GM21367 (cell line): ENCODE results near the gene ABHD5.

Experiments used
- ATAC-seq: cut with Tn5 transposase; IDR thresholded peaks from one replicate; pipeline ENCODE4 v1.9.1; 2021; ENCODE audit not compliant: unreplicated experiment

ABHD5 gene

DNA sequence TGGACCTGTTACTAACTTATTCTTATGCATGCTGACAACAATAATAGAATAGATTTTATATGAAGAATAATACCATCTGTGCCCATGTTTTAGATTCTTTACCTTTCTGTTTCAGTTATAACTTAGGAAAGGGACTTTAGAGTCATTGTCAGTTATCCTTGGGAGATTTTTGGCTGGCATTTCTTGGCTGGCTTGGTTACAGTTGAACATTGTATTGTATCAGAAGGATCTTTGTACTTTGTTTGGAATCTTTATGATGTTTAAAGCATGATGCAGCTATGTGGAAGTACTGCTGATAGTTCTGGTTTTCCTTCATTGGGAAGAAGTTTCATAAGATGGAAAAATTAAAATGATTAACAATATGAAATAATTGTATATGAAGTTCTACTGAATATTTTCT, 19.9 kb downstream of the ABHD5 start:
- no peak for ATAC-seq

DNA sequence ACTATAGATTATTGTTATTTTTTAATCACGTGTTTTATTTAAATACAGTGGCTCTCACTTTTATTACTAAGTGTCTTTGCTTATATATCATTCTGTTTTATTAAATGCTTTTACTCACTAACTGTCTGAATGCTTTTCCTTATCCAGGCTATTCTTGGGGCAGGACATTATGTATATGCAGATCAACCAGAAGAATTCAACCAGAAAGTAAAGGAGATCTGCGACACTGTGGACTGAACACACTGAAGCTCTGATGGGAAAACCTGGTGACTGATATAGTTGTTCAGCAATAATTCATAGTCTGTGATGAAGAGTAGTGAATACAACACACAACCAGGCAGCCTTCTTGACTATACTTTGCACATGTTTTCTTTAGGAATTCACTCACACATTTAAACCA, 27.6 kb downstream of the ABHD5 start:
- no peak for ATAC-seq

DNA sequence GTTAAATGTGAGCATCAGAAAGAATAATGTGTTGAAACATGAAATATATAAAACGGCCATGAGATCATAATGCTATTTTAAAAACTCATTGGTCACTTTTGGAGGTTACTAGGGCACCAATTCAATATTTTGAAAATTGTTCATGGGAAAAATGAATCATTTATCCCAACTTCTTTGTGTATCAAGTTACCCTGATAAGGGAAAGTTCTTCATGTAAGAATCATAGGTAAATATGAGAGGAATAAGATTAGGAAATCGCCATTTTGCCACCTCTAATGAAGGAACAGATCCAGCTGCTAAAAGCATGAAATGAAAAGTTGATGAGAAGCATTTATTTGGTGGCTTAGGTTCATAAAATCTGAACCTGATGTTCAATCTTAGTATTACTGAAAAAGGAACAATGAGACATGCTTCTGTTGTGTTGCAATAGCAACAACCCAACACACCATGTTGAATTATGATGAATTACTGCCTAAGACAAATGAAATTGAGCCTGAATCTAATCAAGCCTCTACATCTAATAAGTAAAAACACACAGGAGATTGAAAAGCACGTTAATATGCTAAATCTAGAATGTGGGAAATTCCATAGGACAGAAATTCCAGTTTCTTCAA, 32.5 kb downstream of the ABHD5 start:
- ATAC-seq, result no peak

DNA sequence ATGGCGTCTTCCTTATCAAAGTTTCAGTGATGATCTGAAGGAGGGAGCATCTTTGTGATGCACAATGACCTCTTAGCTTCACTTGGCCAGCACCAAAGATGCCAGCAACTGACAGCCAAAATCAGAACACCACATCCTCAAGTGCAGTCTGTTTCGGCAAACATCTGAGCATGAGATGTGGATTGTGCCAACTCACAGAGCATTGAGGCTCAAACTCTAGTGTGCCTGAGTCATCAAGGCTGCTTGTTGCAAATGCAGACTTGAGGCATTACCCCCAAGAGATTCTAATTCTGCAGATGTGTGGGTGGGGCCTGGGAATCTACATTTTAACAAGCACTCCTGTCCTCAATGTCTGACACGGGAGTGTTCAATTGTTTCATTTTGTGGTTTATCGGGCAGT, 35.8 kb downstream of the ABHD5 start:
- ATAC-seq, result no peak

DNA sequence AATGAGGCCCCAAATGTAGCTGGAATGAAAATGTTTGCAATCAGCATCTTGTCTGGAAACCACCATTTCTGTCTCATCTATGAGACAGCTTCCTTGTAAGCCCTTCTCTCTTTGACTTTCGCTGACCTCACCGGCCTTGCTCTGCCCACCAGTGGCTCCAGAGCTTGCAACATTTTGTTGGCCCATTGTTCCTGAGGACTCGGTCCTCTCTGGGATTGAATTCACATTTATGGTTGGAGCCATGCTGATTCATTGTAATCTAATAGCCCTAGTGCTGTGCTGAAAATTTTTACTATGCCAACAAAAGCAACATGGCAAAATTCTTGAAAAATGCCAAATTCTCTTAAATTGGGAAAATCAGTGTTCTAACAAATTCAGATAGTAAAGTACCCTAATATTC, 37.2 kb downstream of the ABHD5 start:
- ATAC-seq, result no peak

DNA sequence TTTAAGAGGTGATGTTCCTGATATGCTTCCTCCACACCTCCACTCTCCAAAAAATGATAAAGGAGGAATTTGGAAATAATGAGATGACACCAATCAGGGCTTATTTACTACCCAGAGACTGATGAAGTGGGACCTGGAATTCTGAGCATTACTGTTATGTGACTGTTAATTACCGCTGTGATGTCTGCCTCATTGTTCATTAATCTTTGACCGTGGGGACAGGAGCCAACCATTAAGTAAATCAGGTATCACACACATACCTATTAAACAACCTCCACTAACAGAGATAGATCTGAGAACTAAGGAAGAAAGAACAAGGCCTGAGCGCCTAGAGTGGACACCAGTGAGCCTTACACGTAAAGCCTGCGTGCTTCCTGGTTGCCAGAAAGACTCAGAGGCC, 37.7 kb downstream of the ABHD5 start:
- ATAC-seq, result no peak

DNA sequence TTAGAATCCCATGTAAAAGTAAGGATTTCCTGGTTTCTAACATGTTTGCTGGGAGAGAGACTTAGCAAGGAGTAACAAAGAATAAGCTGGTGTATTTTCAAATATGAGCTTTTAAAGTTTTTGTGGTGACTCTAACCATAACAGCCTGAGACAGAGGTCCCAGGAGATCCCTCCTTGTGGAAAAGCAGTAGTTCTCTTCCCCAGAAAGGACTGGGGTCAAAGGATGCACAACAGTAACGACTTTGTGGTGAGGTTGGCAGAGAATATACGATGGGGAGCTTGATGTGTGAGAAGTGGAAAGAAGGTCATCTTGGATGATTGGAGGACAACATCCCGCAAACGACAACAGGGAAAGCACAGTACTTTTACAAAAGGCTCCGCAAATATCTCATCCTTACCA, 38.2 kb downstream of the ABHD5 start:
- ATAC-seq, result no peak

DNA sequence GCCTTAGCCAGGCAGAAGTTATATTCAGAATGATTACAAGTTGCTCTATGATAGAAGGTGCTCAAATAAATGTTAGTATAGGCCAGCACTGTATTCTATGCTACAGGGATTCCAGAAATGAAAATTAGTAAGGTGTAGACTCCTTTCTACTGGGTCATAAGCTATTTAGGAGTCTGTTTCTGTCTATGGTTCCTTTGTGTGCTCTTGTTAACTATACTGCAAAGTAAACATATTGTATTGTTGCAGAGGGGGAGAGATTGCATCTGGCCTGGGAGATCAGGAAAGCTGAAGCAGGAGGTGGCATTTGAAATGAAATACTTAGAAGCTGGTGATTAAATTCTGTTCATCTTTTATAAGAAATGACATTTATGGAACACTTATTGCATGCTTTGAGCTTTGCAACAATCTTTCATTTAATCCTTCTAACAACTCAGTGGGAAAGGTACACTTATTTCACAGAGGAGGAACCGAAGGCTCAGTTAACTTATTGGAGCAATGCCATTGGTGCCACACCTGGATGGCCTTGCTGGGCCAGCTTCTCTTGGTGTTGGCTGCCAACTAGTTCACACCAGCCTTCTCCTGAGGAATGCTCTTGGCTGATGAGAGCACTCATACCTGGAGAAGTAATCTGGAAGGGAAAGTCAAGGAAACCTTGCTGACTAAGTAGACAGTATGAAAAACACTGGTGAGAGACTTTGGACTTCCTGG, 39.1 kb downstream of the ABHD5 start:
- ATAC-seq, result no peak

DNA sequence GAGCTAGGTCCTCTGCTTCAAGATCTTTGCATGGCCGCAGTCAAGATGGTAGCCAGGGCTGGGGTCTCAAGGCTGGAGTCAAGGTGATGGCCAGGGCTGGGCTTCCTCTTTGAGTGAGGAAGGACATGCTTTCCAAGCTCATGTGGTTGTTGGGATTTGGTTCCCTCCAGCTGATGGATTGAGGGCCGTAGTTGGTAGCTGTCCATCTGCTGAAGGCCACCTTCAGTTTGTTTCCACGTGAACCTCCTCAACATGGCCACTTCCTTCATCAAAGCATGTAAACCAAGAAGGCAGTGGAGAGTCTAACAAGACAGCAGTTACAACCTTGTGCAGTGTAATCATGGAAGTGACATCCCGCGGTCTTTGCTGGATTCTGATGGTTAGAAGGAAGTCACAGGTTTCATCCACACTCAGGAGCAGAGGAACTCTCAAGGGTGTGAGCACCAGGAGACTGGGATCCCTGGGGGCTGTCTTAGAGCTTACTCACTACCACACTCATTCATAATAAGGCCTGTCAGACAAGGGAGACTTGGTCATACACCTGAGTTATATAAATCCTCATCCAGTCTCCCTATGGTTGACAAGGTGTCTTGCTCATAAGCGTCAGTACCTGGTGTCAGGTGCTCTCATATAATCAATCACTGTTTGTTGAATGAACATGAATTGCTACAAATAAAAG, 42.1 kb downstream of the ABHD5 start:
- no peak for ATAC-seq

DNA sequence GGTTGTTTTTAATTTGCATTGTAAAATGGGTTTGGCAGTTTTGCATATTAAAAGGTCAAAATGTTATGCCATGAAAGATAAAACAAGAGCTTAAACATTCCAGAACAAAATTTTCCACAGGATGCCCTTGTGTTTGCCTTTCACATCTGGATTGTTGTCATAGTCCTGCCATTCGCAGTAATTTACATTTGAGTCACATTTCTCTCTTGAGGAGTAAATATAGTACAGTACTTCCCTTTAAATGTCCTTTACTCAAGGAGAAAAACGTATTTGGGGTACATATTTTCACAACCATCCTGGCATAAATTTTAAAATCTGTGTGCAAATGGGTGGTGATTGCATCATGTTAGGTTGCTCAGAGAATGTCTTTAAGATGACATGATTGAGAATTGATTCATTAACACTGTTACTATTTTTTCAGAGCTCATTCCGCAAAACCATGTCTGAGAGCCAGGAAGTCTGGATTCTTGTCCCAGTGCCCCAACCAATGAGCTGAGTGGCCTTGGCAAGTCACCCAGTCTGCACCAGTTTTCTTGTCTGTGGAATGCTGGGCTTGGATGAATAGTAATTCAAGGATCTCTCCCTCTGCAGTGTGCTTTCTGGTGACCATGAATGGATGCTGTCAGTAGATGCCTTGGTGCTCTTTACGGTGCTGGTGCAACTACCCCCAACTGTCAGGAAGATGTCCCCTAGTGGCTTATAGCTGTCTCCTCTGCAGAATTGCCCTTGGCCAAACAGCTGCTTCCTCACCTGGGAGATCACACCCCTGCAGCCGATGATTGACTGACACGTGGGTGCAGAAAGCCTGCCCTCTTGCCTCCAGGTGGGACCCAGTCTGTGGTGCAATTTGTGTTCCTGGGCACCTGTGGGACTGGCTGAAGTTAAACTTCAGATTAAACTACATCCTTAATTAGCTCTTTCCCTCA, 43.0 kb downstream of the ABHD5 start:
- no peak for ATAC-seq

DNA sequence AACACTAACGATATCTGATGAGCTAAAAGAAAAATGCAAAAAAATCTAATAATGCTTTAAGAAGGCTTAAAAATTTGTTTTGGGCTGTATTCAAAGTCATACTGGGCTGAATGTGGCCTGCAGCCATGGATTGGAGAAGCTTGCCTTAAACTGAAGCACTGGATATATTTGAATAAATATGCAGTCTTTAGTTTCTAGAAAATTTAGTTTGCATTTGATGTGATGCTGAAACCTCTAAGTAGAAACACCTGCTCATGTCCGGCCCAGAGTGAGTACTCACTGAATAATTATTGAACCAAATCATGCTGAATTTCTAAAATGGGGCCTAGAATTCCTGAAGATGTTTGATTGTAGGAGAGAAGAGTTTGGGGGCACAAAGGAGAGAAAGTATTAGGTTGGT, 43.9 kb downstream of the ABHD5 start:
- no peak for ATAC-seq

DNA sequence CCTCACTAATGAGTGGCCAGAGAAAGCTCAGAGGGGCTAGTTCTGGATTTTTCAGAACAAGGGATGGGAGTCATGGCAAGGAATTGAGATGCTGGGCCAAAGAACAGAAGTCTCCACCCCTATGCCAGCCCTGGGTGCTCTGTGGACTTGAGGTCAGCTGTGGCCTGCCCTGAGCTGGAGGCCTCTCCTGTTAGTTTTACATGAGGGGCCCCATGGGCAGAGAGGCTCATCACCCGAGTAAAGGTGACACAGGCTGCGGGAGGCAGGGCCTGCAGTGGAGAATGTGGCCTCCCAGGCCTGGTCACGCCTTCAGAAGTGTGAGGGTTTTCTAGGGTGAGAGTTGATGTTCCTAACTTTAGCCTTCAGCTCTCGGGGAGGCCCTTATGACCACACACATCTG, 44.9 kb downstream of the ABHD5 start:
- ATAC-seq, result no peak

DNA sequence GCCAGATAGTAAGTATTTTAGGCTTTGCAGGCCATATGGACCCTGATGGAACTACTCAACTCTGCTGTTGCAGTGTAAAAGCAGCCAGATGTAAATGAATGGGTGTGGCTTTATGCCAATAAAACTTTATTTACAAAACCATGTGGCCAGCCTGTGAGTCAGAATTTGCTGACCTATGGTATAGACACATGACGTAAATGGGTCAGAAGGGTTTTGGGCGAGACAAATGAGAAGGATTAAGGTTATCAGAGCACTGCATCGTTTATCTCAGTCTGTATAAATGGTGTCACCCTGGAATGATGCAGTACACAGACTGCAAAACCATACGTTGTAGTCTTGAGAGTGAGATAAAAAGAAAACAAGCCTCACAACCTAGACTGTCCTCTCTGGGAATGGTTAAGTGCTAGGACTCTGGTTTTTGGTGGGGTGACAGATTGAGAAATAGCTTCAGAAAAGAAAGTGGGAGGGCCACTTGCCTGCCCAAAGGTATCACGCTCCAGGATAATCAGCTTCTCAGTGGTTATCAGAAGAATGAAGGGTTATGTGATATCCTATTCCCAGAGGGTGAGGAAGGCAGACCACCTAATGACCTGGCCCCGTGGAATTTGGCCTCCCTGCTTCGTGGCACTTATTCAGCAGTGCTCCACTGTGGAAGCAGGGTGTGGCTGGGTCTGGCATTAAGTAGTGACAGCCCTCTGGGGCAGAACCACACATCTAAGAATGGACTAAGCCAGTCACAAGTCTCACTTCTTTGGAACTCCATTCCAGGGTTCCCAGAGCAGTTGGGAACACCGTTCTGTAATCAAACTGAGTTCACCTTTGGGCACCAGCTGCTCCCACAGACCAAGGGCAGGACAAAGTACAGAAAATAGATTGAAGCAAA, 46.1 kb downstream of the ABHD5 start:
- no peak for ATAC-seq

DNA sequence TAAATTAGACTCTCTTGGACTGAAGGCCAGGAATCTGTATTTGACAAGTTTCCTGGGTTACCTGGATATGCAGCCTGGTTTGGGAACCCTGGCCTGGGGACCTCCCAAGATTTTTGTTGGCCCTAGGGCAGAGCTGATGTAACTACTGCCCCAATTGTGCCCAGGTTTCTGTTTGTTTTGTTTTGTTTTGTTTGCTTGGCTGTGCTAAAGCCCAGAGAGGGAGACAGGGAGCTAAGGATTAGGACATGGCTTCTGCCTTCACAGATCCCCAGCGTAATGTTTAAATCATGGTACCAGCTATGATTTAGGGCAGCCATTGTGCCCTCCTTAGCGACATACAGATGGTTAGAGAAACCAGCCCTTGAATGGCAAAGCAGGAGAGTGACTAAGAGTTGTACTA, 47.6 kb downstream of the ABHD5 start:
- no peak for ATAC-seq

DNA sequence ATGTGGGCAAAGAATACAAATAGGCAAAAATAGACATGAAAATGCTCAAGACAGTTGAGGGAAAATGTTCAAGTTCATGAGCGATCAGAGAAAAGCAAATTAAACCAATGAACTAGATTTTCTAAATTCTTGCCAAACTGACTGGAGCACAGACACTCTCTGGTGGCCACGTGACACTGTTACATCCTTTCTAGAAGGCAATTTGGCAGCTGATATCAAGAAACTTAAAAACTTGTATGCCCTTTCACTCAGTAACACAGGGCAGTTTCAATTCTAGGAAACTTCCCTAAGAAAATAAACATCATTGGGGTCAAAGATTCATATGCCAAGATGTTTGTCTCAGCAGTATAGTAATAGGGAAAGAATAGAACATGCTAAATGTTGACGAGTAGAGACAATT, 52.2 kb downstream of the ABHD5 start:
- no peak for ATAC-seq

DNA sequence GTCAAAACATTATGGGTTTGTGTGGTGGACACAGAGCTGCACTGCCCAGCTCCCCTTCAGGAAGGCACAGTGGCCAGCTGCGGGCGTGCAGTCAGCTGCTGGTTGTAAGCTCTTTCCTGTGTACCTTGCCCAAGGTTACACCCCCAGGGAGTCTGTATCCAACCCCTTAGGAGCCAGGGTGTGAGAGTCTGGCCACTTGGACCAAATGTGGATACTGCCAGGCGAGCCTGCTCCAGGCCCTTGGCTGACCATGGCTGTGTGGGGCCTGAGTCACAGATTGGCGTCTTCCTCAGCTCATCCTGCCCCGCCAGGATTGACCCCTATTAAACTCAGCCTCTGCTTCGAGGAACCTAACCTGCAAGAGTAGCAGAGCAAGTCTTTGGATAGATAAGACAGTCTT, 56.9 kb downstream of the ABHD5 start:
- ATAC-seq, result no peak

DNA sequence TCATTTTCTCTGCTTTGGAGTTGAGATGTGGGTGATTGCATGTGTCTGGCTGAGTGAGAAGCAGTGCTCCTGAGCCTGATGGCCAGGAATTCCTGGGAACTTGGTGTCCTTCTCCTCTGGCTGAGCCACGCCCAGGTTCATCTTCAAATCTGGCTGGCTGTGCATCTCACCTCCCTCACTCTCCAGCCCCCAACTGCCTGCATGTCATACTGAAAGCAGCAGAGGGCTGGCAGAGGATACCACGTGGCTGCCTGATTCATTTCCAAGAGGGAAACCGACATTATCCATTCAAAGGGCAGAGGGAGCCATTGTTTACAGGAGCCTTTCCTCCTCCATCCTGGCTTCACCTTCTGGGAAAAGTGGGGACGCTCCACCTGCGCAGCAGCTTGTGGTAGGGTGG, 57.4 kb downstream of the ABHD5 start:
- no peak for ATAC-seq

DNA sequence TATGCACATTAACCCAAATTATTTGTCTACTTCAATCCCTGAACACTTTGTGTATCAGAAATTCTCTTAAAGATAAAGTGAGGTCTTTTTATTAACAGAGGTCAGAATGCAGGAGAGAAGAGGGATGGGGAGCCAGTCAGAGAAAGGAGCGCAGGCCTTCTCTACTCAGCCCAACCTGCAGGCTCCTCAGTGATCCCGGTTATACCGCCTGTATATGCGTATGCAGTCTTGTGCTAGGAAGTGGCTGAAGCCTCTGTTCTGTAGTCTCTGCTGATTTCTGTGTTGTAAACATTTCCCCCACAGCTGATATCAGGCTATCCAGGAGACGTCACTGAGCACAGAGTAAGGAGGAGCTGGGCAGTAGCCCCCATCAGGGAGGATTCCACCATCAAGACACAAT, 57.9 kb downstream of the ABHD5 start:
- ATAC-seq, result no peak

DNA sequence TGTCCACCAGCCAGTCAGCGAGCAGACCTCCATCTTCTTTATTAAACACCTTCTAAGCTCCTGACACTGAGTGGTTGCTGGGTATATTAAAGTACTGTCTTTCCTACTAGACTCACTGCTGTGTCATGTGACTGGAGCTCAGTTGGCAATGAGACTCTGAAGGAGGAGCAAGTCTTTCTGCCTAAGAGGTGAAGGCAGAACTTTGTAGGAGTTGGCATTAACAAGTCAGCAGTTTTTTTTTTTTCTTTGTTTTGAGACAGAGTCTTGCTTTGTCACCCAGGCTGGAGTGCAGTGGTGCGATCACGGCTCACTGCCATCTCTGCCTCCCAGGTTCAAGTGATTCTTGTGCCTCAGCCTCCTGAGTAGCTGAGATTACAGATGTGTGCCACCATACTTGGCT, 62.2 kb downstream of the ABHD5 start:
- no peak for ATAC-seq
